MM.1S (cell line): ENCODE results near the gene MAP3K4.

ENCODE experiments used
- EZH2 ChIP-seq: fragments of 300-600 bp; sonication (generic); optimal IDR thresholded peaks from 2 replicates; pipeline ENCODE3; 2017; ENCODE audit warnings: low read depth, mild to moderate bottlenecking, antibody characterized with exemption, low read length, mixed read lengths
- EZH2phosphoT487 ChIP-seq: fragments of 300-600 bp; sonication (generic); IDR thresholded peaks from 2 replicates; pipeline ENCODE4 v1.6.1; 2018; ENCODE audit warnings: antibody characterized with exemption, low read length
- TF ChIP-seq, protein P1 (sequence below): fragments of 300-600 bp; sonication (generic); IDR thresholded peaks from 2 replicates; pipeline ENCODE4 v1.5.1; 2016; ENCODE audit warnings: antibody characterized with exemption, low read length, mixed read lengths

DNA sequence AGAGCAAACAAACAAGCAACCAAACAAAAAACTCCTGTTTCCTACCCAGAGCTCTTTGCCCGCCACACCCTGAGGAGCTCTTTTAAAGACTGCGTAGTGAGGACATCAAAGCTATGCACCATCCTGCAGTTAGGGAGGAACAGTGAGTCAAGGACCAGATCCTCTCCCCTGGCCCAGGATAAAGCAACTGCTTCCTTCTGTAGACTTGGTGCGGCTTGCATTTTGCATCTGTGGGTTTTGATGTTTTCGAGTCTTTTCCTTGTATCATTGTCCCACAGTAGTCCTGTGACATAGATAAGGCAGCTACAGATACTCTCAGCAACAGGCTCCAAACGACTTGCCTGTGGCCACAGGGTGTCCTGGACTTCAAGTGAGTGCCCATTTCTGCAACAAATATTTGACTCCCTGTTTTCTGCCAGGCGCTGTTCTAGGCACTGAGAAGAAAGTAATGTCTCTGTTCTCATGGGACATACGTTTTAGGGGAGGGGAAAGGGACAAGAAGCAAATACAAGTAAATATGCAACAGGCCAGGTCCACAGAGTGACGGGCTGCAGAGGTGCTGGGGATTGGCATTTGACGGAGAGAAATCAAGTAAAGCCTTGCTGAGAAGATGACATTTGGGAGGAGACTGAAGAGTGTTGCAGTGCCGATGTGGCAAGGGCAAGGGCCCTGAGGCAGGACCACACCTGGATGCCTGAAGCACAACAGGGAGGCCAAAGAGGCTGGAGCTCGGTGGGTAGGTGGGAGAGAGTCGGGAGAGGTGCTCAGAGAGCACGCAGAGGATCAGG, 35.9 kb upstream of the MAP3K4 start:
- TF ChIP-seq, protein P1, sequence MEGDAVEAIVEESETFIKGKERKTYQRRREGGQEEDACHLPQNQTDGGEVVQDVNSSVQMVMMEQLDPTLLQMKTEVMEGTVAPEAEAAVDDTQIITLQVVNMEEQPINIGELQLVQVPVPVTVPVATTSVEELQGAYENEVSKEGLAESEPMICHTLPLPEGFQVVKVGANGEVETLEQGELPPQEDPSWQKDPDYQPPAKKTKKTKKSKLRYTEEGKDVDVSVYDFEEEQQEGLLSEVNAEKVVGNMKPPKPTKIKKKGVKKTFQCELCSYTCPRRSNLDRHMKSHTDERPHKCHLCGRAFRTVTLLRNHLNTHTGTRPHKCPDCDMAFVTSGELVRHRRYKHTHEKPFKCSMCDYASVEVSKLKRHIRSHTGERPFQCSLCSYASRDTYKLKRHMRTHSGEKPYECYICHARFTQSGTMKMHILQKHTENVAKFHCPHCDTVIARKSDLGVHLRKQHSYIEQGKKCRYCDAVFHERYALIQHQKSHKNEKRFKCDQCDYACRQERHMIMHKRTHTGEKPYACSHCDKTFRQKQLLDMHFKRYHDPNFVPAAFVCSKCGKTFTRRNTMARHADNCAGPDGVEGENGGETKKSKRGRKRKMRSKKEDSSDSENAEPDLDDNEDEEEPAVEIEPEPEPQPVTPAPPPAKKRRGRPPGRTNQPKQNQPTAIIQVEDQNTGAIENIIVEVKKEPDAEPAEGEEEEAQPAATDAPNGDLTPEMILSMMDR: no peak
- TF ChIP-seq EZH2 (no peak), EZH2phosphoT487 (no peak)
